Glomerular endothelial cell (primary cell): ENCODE data around the gene GNG10. TPM values are rescaled to one million over a fixed set of nuclear protein-coding genes. Genes with fewer than 3 reads are reported as not detected.

Experiments used
- DNase-seq: peaks from one replicate; pipeline ENCODE4 v3.0.0-alpha.2; 2011; ENCODE audit warnings: low read depth, low spot score; ENCODE audit errors: extremely low read depth
- total RNA-seq: library from RNA; depleted of rRNA; stranded (reverse); fragments of >200 nt; gene quantifications from 2 replicates; pipeline ENCODE4 v1.2.3, GENCODE V29; 2015

Gene GNG10
- total RNA-seq, 1 donor from 2014 or later: 50.9 TPM

- no peak for DNase-seq
Measured at GRCh38 chr9:111719541-111719940, 58.1 kb downstream of the GNG10 start.

Other genes with a start within 250 kb of the GNG10 start
- 49.9 and 69.1 TPM in 2 replicates for gene ECPAS, start 177.2 kb upstream of the GNG10 start, total RNA-seq
- 1.7 and 2.7 TPM in 2 replicates for gene ZNF483, start 136.4 kb upstream of the GNG10 start, total RNA-seq
- 58.5 and 89.2 TPM in 2 replicates for gene PTGR1, start 62.0 kb upstream of the GNG10 start, total RNA-seq
- gene DNAJC25, start 30.3 kb upstream of the GNG10 start, total RNA-seq: 4.8 and 8.1 TPM in 2 replicates
- gene SHOC1, start 133.3 kb downstream of the GNG10 start, total RNA-seq: 0.06 TPM in 1 of 2 replicates, not detected in the other
- 50.2 and 69.2 TPM in 2 replicates for gene UGCG, start 235.2 kb downstream of the GNG10 start, total RNA-seq